K562 (cell line): ENCODE results near the gene GTF3C1. TPM values are rescaled to one million over a fixed set of nuclear protein-coding genes. Genes with fewer than 3 reads are reported as not detected.

Source experiments
- ATAC-seq: fragments of 200-7000 bp; cut with Tn5 transposase; 3 replicates; pipeline ENCODE4 v1.9.1; 2020; ENCODE audit warnings: moderate library complexity
- BruUV-seq: library from RNA; stranded (reverse); fragments of 400-500 nt; replicated peaks from 2 replicates; lab custom pipeline; 2021; lab: Mats Ljungman, UMichigan
- CTCF ChIA-PET: fragments of 300-600 bp; formaldehyde crosslinking; extraction: SDS; loops from one replicate; lab custom pipeline; 2021; ENCODE audit warnings: low intra/inter-chr PET ratio; lab: Yijun Ruan, JAX
- POLR2A ChIA-PET: fragments of 300-600, 350-650 bp; sonication (Branson Sonifier 250); formaldehyde crosslinking; extraction: SDS; loops from one replicate; lab custom pipeline; 2021; ENCODE audit warnings: antibody characterized with exemption, inconsistent platforms; lab: Yijun Ruan, JAX
- DNase-seq, 4 experiments: peaks; one replicate each; pipeline versions ENCODE4 v3.0.0 to v3.0.0-alpha.2; 2011 to 2018; ENCODE audit warnings: low spot score in 3 of 4, mixed read lengths in 3 of 4; ENCODE audit errors: extremely low read depth in 1 of 4
- FAIRE-seq: peaks from 2 replicates; lab custom pipeline; 2011; peaks lifted over from hg19 to GRCh38; lab: Jason Lieb, UNC
- H2AFZ ChIP-seq: 2 replicates; pipeline ENCODE4 v1.6.0; 2011; ENCODE audit warnings: low read depth, low read length, control low read depth, inconsistent platforms
- H3K27ac ChIP-seq: fragments of 200-600 bp; 3 replicates; pipeline ENCODE4 v1.8.0; 2011; ENCODE audit warnings: low read depth, mild to moderate bottlenecking, control low read depth, inconsistent platforms, low read length, moderate library complexity, mixed read lengths; ENCODE audit errors: extremely low read depth
- H3K27me3 ChIP-seq, 2 experiments: fragments of 300-600 bp in 1 of 2; 2 replicates in 1 of 2; 3 replicates in 1 of 2; pipeline versions ENCODE4 v1.6.0 to v1.8.0; 2011; ENCODE audit warnings: inconsistent platforms in 2 of 2, low read length in 2 of 2, mild to moderate bottlenecking in 1 of 2, mixed read lengths in 1 of 2, moderate library complexity in 1 of 2; ENCODE audit not compliant: control insufficient read depth in 2 of 2, insufficient read depth in 2 of 2
- H3K36me3 ChIP-seq: fragments of 300-600 bp; 3 replicates; pipeline ENCODE4 v1.8.0; 2011; ENCODE audit warnings: mild to moderate bottlenecking, low read length, inconsistent platforms; ENCODE audit not compliant: control insufficient read depth, insufficient read depth
- H3K4me1 ChIP-seq, 2 experiments: fragments of 200-600 bp in 1 of 2; replicated peaks in 1 of 2; 2 replicates in 1 of 2; 3 replicates in 1 of 2; pipeline versions ENCODE4 v1.5.1 to v1.8.0; 2011; ENCODE audit warnings: inconsistent platforms in 2 of 2, low read length in 2 of 2, mild to moderate bottlenecking in 1 of 2, mixed read lengths in 1 of 2, moderate library complexity in 1 of 2; ENCODE audit not compliant: control insufficient read depth in 2 of 2, insufficient read depth in 2 of 2
- H3K4me2 ChIP-seq: 2 replicates; pipeline ENCODE4 v1.6.1; 2011; ENCODE audit warnings: low read length, control low read depth, inconsistent platforms, mixed read lengths; ENCODE audit not compliant: insufficient read depth
- H3K4me3 ChIP-seq: fragments of 200-600 bp; sonication (generic), shearing (Covaris generic); 2 replicates; pipeline ENCODE4 v1.5.1; 2016; ENCODE audit warnings: control low read depth, inconsistent platforms
- H3K79me2 ChIP-seq: fragments of 200-600 bp; 3 replicates; pipeline ENCODE4 v1.8.0; 2011; ENCODE audit warnings: low read length, inconsistent platforms; ENCODE audit not compliant: control insufficient read depth, insufficient read depth
- H3K9ac ChIP-seq, 2 experiments: 2 replicates each; pipeline versions ENCODE4 v1.6.0 to v1.6.1; 2011; ENCODE audit warnings: low read depth in 2 of 2, low read length in 2 of 2, control low read depth in 1 of 2, inconsistent platforms in 1 of 2, mild to moderate bottlenecking in 1 of 2, mixed read lengths in 1 of 2; ENCODE audit not compliant: insufficient read depth in 1 of 2
- H3K9me1 ChIP-seq: one replicate; pipeline ENCODE4 v1.6.0; 2011; ENCODE audit warnings: inconsistent platforms, mild to moderate bottlenecking, low read length, moderate library complexity; ENCODE audit not compliant: control insufficient read depth, insufficient read depth
- H3K9me3 ChIP-seq: replicated peaks from 2 replicates; pipeline ENCODE4 v1.5.1; 2011; ENCODE audit warnings: low read depth, low read length, inconsistent platforms; ENCODE audit not compliant: control insufficient read depth, insufficient read depth
- H4K20me1 ChIP-seq: replicated peaks from 2 replicates; pipeline ENCODE4 v1.6.1; 2011; ENCODE audit warnings: low read length, inconsistent platforms, mixed read lengths; ENCODE audit not compliant: control insufficient read depth, insufficient read depth
- ATF7 ChIP-seq: fragments of 450-650 bp; IDR thresholded peaks from 2 replicates; pipeline ENCODE4 v1.7.1; 2014; ENCODE audit warnings: mild to moderate bottlenecking, moderate library complexity
- ESRRA ChIP-seq: fragments of 450-650 bp; IDR thresholded peaks from 2 replicates; pipeline ENCODE4 v1.6.1; 2014; ENCODE audit warnings: low read depth, mild to moderate bottlenecking, moderate library complexity, borderline replicate concordance
- EWSR1 ChIP-seq: fragments of 450-650 bp; IDR thresholded peaks from 2 replicates; pipeline ENCODE4 v1.6.1; 2018; ENCODE audit warnings: borderline replicate concordance, mild to moderate bottlenecking, low read depth, moderate library complexity; ENCODE audit not compliant: partially characterized antibody
- RAD51 ChIP-seq: fragments of 450-650 bp; IDR thresholded peaks from 2 replicates; pipeline ENCODE4 v1.7.1; 2016; ENCODE audit warnings: low read depth, mild to moderate bottlenecking, borderline replicate concordance
- RCOR1 ChIP-seq, 2 experiments: IDR thresholded peaks; 2 replicates each; pipeline ENCODE4 v1.6.1; 2012; ENCODE audit warnings: low read depth in 2 of 2, low read length in 2 of 2, borderline replicate concordance in 1 of 2, improper control_type of control experiment in 1 of 2
- SP1 ChIP-seq: sonication (generic); formaldehyde crosslinking; IDR thresholded peaks from 2 replicates; pipeline ENCODE4 v1.8.1; 2022; ENCODE audit warnings: mild to moderate bottlenecking, missing genetic modification reagents
- SRSF3 ChIP-seq: fragments of 200-400 bp; formaldehyde crosslinking; IDR thresholded peaks from 2 replicates; pipeline ENCODE4 v1.6.1; 2016; ENCODE audit warnings: mild to moderate bottlenecking, low read length, moderate library complexity; ENCODE audit not compliant: insufficient read depth
- ZNF184 ChIP-seq: sonication (generic); formaldehyde crosslinking; IDR thresholded peaks from 2 replicates; pipeline ENCODE4 v1.5.0; 2020; ENCODE audit warnings: missing genetic modification reagents
- ZNF224 ChIP-seq: sonication (generic); formaldehyde crosslinking; IDR thresholded peaks from 2 replicates; pipeline ENCODE4 v1.8.0; 2022; ENCODE audit warnings: mild to moderate bottlenecking, missing genetic modification reagents
- WGBS: fragments of 100-300 bp; shearing (Covaris generic); methylation state at CpG from one replicate; pipeline ENCODE4 v1.1.6; 2016; ENCODE audit warnings: low coverage, mixed read lengths; ENCODE audit not compliant: insufficient coverage; ENCODE audit errors: missing lambda C conversion rate; 5-methylcytosine and 5-hydroxymethylcytosine counted together
- in situ Hi-C: fragments of 300-500 bp; cut with MboI; formaldehyde crosslinking; loops from 4 replicates; pipeline ENCODE4 v1.15.0; 2018; ENCODE audit warnings: inconsistent platforms, mixed read lengths
- intact Hi-C: fragments of 100-400 bp; cut with micrococcal nuclease; formaldehyde crosslinking; loops from 2 replicates; pipeline ENCODE4 v1.14.2; 2022
- polyA plus RNA-seq, 8 experiments: library from polyadenylated mRNA; depleted of rRNA in 4 of 8; stranded (reverse) in 5 of 8; unstranded in 3 of 8; fragments of >200 nt; fragmentation: Nextera tagmentation in 2 of 8; fragmentation: Illumina TruSeq in 1 of 8; extraction: Ambion mirVana in 2 of 8; extraction: Trizol in 1 of 8; gene quantifications; 2 replicates each; pipeline versions ENCODE4 v1.2.1 to v1.2.3, GENCODE V29; 2011 to 2014; ENCODE audit warnings: inconsistent platforms in 1 of 8, missing spikeins in 1 of 8
- total RNA-seq, 7 experiments: library from RNA; depleted of rRNA in 6 of 7; stranded (reverse); fragments of >200 nt in 6 of 7; fragmentation: Illumina TruSeq in 2 of 7; extraction: Trizol in 2 of 7; gene quantifications; 2 replicates each; pipeline versions ENCODE4 v1.2.1 to v1.2.3, GENCODE V29; 2011 to 2021; ENCODE audit warnings: low replicate concordance in 1 of 7
- TF ChIP-seq, protein P1 (sequence below), 2 experiments: fragments of 450-650 bp in 1 of 2; sonication (generic) in 1 of 2; formaldehyde crosslinking in 1 of 2; IDR thresholded peaks in 1 of 2; conservative IDR thresholded peaks in 1 of 2; 2 replicates each; pipeline versions ENCODE4 v1.6.1 to v1.8.1; 2016 to 2023; ENCODE audit warnings: mild to moderate bottlenecking in 2 of 2, moderate library complexity in 2 of 2, inconsistent platforms in 1 of 2, missing genetic modification reagents in 1 of 2
- TF ChIP-seq, protein P2 (sequence below), 2 experiments: IDR thresholded peaks in 1 of 2; conservative IDR thresholded peaks in 1 of 2; 2 replicates each; pipeline ENCODE4 v1.6.1; 2016; ENCODE audit warnings: low read depth in 2 of 2, mild to moderate bottlenecking in 1 of 2, missing compliant biosample characterization in 1 of 2, missing genetic modification characterization in 1 of 2, moderate library complexity in 1 of 2
- TF ChIP-seq, protein P3 (sequence below): fragments of 450-650 bp; IDR thresholded peaks from 2 replicates; pipeline ENCODE4 v1.6.1; 2016

GTF3C1 gene
- total and polyA plus RNA-seq, 9 of the 15 experiments (the other 6 are each of a cell fraction or from before 2014, with no cell fraction given) = 0.72 to 63.6 (median 30.9) TPM

DNA sequence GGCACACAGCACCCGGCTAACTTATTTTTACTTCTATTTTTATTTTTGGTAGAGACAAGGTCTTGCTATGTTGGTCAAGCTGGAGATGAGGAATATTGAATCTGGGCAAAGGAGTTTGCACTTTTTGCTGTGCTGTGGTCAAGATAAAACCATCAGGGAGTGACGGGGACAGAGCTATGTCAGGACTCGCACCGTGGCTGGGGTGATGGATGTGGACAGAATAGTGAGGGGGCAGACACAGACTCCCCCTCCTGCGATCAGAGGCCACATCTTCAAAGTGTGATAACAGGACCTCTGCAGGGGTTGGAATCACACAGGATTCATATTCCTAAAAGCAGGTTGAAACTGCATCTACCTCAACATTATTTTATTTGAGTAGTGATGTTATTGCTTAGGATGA is 122.2 kb downstream of the GTF3C1 start (continued):
- no peak for TF ChIP-seq SP1 (CRISPR knock-in tag)
- TF ChIP-seq, all 486 proteins: peak for 0

DNA sequence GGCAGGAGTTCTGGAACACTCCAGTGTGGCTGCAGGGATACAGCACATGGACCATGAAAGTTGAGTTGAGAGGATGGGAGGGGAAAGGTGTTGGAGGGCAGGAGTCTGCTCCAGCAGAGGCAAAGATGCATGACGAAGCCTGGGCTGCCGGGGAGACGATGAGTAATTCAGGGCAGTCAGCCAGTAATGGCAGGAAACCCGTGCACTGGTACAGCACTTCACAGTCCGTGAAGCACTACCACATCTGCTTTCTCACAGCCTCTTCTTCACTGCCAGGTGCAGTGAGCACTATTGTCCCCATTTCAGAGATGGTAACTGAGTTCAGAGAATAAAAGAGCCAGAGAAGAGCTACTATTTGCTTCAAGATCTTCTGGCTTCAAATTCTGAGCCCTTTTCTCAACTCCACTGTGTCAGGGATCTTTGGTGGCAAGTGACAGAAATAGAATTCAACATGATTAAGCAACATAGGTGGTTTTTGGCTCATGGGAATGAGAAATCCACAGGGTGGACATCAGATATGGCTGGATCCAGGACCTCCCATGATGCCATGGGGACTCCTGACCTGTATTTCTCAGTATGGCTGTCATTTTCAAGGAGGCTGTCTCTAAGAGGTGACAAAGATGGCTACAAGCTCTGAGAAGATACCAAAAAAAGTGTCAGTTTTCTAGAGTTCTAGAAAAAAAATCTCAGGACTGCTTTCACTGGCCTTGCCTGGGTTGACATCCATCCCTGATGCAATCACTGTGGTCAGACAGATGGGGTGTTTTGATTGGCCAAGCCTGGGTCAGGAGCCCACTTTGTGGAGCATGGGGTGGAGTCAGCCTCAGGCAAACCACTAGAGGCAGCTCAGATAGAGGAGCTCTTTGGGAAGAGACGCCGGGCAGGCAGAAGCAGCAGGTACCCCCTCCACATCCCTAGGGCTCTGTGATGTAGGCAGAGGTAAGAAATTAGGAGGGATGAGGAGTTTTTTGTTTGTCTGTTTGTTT is 123.0 kb downstream of the GTF3C1 start:
- no peak overlapping the region for H2AFZ ChIP-seq
- no TSS peak for BruUV-seq
- ChIA-PET CTCF (no interaction called here), POLR2A (interaction anchor here (0.6 to 1.8 kb wide), 4 partner anchors 8 to 778 kb away, joined by 3 to 7 read pairs (median 5); no protein-coding TSS in a partner anchor)
- H3K9me3 ChIP-seq = peaks cover 4% of the 10 kb centered on the region
- no peaks in the 10 kb centered on the region; a peak in 1 of 5 replicates for H3K27me3 ChIP-seq
- peak; percentile 29 to 78 (median 42) for DNase-seq
- peak; percentile 55 for FAIRE-seq
- H3K4me1 ChIP-seq = peaks cover 0 to 5% of the 10 kb centered on the region in 2 experiments; a peak in 4 of 5 replicates
- no peak overlapping the region for H3K4me2 ChIP-seq
- no peak overlapping the region for H3K9ac ChIP-seq
- H3K4me3 ChIP-seq = peak overlapping the region; percentile 2; the same call in 1 of the 2 replicates
- WGBS = 4% methylated on average over 7 of the region's 7 CpGs
- H3K9me1 ChIP-seq = no peaks in the 10 kb centered on the region
- intact Hi-C loops (no loop called here), in situ Hi-C loops (no loop called here)
- H3K27ac ChIP-seq = no peak overlapping the region
- no peaks in the 10 kb centered on the region for H3K36me3 ChIP-seq
- H4K20me1 ChIP-seq = no peaks in the 10 kb centered on the region
- H3K79me2 ChIP-seq = no peaks in the 10 kb centered on the region
- ATAC-seq = peak; percentile 92
- TF ChIP-seq ATF7 (peak; percentile 65; the same call in 1 of the 2 replicates), ZNF224 (CRISPR knock-in tag) (no peak), EWSR1 (no peak), RAD51 (peak; percentile 49; the same call in 1 of the 2 replicates), RCOR1 (IDR thresholded peaks at IDR 0.05; ENCODE audit: borderline replicate concordance in 1 of 2, low read depth in 2 of 2, low read length in 2 of 2) (peak; percentile 31 to 94; a peak in 2 of 4 replicates), SRSF3 (no peak), ZNF184 (CRISPR knock-in tag) (no peak), ESRRA (peak; percentile 43; the same call in 1 of the 2 replicates)
- TF ChIP-seq, protein P1, sequence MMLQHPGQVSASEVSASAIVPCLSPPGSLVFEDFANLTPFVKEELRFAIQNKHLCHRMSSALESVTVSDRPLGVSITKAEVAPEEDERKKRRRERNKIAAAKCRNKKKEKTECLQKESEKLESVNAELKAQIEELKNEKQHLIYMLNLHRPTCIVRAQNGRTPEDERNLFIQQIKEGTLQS (IDR thresholded peaks at IDR 0.05) = peak; percentile 85; the same call in 1 of the 2 replicates
- TF ChIP-seq, protein P1 (CRISPR knock-in tag; conservative IDR thresholded peaks at IDR 0.05) = no peak
- TF ChIP-seq, protein P2, sequence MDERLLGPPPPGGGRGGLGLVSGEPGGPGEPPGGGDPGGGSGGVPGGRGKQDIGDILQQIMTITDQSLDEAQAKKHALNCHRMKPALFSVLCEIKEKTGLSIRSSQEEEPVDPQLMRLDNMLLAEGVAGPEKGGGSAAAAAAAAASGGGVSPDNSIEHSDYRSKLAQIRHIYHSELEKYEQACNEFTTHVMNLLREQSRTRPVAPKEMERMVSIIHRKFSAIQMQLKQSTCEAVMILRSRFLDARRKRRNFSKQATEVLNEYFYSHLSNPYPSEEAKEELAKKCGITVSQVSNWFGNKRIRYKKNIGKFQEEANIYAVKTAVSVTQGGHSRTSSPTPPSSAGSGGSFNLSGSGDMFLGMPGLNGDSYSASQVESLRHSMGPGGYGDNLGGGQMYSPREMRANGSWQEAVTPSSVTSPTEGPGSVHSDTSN (CRISPR knock-in tag; IDR thresholded peaks at IDR 0.05; ENCODE audit: low read depth) = no peak
- TF ChIP-seq, protein P2 (tag; conservative IDR thresholded peaks at IDR 0.05; ENCODE audit: low read depth) = no peak
- TF ChIP-seq, protein P3, sequence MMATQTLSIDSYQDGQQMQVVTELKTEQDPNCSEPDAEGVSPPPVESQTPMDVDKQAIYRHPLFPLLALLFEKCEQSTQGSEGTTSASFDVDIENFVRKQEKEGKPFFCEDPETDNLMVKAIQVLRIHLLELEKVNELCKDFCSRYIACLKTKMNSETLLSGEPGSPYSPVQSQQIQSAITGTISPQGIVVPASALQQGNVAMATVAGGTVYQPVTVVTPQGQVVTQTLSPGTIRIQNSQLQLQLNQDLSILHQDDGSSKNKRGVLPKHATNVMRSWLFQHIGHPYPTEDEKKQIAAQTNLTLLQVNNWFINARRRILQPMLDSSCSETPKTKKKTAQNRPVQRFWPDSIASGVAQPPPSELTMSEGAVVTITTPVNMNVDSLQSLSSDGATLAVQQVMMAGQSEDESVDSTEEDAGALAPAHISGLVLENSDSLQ = peak; percentile 30; the same call in 1 of the 2 replicates
